GM13976 (cell line): ENCODE results near the gene NELL2.

ENCODE experiments used
- DNase-seq: peaks from one replicate; pipeline ENCODE4 v3.0.0; 2012; ENCODE audit warnings: low spot score
- CTCF ChIP-seq: IDR thresholded peaks from 2 replicates; pipeline ENCODE4 v1.5.1; 2012; ENCODE audit warnings: borderline replicate concordance, mild to moderate bottlenecking; ENCODE audit not compliant: insufficient read depth; ENCODE audit errors: extremely low read depth, missing control alignments, control extremely low read depth
- in situ Hi-C: fragments of 300-500 bp; cut with MboI; formaldehyde crosslinking; loops from one replicate; pipeline ENCODE4 v1.12.0; 2022; ENCODE audit warnings: low sequenced_read_pairs, mixed read lengths, inconsistent platforms; ENCODE audit not compliant: unreplicated experiment

NELL2 gene

DNA sequence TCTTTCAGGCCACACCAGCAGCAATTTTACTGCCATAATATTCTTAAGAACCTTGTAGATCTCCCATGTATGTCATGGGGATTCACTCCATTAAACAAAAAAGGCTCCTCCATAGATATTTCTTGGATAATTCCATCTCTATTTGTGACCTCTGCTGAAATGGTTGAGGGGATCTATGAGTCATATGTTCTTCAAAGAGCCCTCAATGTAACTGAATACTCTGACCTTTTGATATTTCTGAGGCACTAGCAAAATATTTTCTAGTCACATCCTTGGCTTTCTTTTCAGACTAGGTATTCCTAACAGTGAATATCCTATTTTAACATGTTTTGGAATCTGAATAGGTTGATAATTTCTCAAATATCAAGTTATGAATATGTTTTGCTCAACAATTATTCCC, 6.6 kb downstream of the NELL2 start:
- in situ Hi-C loops = no loop called here
- no peak for DNase-seq
- TF ChIP-seq CTCF = no peak

GRCh38 chr12:44863867-44864266, 12.2 kb downstream of the NELL2 start:
- in situ Hi-C loops = no loop called here
- no peak for DNase-seq
- no peak for TF ChIP-seq CTCF

DNA sequence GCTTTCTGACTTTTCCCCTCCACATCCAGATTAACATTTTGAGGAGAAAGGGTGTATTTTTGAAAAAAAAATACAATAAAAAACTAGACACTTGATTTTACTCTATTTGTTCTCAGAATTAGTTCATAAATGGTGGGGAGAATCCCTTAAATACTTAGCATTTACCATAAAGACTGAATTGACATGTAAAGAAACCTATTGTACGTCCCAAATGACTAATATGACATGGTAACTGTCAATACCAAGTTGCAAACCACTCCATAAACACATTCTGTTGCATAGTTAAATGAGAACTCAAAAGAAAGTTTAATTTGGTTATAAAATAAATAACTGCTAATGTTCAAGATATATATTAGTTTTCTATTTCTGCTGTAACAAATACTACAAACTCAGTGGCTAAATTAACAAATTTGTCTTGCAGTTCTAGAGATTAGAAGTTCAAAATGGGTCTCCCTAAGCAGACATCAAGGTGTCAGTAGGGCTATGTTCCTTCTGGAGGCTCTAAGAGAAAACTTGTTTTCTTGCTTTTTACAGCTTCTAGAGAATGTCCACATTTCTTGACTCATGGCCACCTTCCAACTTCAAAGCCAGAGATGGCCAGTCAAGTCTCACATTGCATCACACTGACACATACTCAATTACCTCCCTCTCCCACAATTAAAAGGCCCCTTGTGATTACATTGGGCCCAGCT, 16.0 kb downstream of the NELL2 start:
- TF ChIP-seq CTCF = no peak
- in situ Hi-C loops = no loop called here
- no peak for DNase-seq

- no peak for DNase-seq
- in situ Hi-C loops = no loop called here
- TF ChIP-seq CTCF = no peak
These were observed 17.8 kb downstream of the NELL2 start for GRCh38 chr12:44858226-44858855.

DNA sequence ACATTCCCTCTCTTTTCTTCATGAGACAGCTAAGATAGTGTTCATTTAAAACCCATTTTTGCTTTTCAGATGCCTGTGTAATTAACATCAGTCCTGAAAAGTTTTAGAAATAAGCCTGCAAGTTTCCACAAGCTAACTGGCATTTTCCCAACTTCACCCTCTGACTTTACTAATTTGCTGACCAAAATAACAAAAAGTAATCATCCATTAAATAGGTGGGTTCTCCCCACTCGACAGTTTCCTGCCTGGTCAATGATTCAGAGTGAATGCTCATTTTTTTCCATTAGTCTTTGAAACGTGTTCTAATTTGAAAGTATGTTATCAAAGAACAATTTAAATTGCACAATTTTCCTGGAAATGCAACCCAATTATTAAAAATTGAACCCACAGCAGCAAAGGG, 23.6 kb downstream of the NELL2 start:
- in situ Hi-C loops = no loop called here

DNA sequence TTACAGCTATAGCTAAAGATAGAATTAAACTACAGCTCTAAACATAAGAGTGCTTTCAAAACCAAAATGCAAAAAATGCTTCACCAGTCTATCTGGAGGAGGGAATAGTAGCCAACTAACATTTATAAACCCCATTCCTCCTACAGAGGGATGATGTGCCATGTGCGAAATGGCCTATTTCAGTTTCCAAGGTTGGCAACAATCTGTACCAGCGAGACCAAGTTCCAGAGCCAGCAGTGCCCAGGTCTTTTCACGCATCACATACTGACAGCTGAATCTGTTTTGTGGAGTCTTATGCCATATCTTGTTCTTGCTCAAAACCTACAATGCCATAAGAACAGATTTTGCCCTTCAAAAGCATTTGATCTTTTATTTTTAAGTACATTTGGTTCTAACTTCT, 24.5 kb downstream of the NELL2 start:
- no peak for DNase-seq
- in situ Hi-C loops = no loop called here
- no peak for TF ChIP-seq CTCF

More for the DNA sequence above, 23.6 kb downstream of the NELL2 start:
- no peak for TF ChIP-seq CTCF
- DNase-seq = no peak

DNA sequence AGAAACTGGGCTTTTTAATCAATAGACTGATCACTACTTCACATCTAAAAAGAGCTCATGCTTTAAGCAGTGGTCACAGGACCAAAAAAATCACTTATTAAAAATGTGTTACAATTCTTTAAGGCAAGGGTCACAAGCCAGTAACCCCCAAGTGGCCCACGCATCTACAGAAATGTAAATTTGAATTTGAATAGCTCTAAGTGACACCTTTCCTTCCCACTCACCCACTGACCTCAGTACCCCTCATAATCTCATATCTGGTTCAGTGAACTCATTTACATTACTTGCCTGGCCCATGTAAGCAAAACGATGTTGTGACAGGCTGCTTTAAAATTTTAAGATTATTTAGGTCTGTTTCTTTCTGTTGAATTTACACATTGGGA, 27.4 kb downstream of the NELL2 start:
- TF ChIP-seq CTCF = no peak
- no peak for DNase-seq
- in situ Hi-C loops = no loop called here
